ENCODE measurements around the gene TBC1D22A.

The TBC1D22A gene

DNA sequence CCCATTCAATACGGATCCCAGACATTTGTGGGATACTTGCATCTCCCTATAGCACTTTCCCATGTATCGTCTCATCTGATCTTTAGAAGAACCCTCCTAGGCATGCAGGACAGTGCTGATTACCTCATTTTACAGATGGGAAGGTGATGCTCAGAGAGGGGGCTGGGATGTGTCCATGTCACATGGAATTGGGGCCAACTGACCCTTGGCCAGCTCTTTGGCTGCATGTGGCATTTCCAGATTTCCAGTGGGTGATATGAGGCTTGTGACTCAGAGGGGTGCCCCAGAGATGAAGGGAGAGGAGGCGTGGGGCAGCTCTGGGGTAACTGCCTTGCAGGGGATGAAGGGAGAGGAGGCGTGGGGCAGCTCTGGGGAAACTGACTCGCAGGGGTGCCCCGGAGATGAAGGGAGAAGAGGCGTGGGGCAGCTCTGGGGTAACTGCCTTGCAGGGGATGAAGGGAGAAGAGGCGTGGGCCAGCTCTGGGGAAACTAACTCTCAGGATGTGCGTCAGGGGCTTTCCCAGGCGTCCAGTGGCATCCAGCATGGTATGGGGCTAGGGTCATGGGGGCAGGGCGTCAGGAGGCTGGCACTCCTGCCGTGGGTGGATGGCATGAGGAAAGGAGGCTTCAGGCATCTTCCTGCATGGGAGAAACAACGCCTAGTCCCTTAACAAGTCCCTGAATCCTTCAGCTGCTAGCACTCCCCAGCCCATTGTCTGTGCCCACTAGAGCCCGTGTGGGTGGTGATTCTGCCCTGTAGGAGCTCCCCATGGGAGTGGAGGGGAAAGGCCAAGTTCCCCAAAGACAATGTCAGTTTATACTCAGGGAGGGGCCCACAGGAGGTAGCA is 12.5 kb upstream of the TBC1D22A start:
- intact Hi-C loops (cut with DNase I), result no loop called here
- no peak for DNase-seq

DNA sequence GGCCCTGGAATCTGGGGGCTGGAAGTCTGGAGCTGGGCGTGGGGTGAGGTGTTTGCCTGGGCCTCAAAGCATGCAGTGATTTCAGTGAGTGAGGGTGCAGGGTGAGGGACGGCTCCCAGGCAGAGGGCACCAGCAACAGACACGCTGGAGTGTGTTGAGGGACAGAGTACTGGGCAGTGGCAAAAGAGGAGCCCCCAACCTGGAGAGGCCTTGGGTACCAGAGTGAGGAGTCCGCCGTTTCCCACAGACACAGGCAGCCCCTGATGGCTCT is 12.0 kb upstream of the TBC1D22A start:
- intact Hi-C loops (cut with DNase I), result no loop called here
- DNase-seq, result no peak

DNA sequence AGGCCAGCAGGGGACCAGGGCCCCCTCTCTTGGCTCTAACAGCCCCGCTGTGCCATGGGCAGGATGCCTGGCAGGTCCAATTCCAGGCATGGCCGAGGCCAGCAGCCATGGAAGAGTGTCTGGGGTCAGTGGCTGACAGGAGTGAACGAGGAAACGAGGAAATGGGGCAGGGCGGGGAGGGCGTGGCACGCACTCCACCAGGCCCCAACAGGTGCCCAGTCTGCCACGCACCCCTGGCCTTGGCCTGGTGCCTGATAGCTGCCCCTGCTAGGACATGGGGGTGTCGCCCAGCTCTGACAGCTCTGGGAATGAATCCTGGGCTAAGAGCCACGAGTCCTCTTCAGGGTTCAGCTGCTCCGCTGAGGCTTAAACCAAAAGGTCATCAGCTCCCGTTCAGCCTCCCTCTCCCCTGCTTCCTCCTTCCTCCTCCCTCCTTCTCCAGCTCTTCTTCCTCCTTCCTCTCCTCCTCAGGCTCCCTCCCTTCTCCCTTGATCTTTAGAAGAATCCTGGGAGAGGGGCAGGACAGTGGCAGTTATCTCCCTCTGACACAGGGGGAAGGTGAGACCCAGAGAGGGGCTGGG is 11.5 kb upstream of the TBC1D22A start:
- DNase-seq, result no peak
- intact Hi-C loops (cut with DNase I), result no loop called here

DNA sequence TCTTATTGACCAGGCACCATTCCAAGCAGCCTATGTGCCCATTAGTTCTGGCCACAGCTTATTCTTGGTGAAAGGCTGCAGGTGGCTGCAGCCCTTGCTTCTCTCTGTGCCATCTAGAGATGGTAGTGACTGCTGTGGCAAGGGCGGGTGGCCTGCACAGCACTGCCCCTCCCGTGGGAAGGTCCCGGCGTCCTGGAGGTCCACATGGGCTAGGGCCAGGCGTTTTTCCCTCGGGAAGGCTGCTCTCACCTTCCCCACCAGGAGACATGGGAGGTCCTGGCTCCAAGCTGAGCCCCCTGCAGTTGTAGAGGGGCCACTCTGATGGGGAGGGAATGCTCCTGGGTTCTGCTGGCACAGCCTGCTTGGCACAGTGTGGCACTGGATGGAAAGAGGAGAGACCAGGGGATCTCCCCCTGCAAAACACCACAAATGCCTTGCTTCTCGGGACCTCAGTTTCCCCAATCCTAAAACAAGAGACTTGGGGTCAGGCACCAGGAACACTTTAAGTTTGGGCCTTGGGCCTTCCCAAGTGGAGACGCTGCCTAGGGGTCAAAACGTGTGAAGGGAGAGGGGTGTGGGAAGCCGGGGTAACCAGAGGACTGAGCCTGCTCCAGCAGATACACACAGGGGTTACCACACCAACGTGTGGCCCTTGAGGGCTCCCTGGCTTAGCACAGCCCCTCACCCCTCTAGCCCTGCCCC is 10.0 kb upstream of the TBC1D22A start:
- intact Hi-C loops (cut with DNase I), result no loop called here
- DNase-seq, result no peak

DNA sequence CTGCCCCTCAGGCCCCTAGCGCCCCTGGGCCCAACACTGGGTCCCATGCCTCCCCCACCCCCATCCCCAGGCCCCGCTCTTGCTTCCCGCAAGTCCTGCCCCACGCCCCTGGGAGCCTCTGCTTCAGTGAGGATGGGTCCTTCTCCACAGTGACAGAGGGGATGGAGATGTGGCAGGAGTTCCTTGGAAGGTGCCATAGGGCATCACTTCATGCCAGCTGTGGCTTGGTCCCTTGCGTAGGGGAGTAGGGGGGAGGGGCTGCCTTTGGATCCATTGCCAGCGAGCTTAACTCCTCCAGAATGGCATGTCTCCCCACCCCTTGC is 9.5 kb upstream of the TBC1D22A start:
- intact Hi-C loops (cut with DNase I), result no loop called here
- no peak for DNase-seq

DNA sequence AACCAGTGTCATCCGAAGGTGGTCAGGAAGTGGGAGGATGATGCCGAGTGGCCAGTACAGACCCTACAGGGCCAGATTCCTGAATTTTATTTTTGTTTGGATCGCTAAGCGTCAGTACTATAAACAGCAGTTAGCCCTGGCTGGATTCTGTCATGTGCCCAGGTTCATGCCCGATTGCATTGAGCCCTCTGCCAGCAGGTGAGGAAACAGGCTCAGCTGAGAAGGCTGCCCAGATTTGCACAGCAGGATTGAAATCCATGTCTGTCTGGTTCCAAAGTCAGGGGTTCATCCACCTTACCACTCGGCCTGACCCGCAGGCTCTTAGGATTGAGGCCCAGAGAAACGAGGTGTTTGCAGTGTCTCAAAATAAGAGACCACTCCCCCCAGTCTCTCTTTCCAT is 9.1 kb upstream of the TBC1D22A start:
- no peak for DNase-seq
- intact Hi-C loops (cut with DNase I), result no loop called here

DNA sequence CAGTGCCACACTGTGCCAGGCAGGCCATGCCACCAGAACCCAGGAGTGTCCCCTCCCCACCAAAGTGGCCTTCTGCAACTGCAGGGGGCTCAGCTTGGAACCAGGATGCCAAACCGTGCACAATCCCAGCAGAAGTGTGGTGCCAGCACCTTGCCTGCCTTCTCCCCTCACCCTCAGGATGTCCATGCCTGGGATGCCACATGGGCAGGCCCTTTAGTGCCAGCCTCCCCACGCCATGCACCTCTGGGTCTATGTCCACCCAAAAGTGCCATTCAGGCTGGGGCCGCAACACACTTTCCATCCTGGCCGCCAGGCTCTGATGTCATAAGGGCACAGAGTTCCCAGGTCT is 8.7 kb upstream of the TBC1D22A start:
- intact Hi-C loops (cut with DNase I), result no loop called here
- DNase-seq, result no peak

DNA sequence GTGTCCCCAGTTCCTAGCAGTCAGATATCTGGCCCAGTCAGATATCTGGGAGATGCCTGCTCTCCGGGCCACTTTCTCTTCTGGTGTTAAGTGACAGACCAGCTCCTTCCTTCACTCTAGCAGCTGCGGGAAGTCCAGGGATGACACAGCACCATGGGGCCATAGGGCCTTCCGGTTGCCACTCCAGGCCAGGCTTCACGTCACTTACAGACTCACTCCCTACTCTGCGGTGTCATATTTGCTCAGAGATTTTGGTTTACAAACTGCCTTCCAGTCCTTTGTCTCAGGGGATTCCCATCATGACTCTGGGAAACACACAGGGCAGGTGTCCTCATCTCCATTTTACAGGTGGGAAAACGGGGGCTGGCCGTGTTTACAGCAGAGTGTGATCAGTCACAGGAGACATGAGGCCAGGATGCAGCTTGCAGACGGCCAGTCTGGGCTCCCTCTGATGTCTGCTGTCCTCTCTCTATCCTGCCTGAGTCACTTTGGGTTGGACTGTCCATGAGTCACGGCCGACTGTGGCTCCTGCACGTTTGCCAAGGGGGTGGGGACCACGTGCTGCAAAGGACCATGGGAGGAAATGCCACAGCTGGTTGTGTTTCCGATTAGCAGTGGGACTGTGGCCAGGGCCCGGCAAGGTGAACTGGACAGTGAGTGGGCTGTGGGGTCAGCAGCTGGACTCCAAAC is 8.2 kb upstream of the TBC1D22A start:
- intact Hi-C loops (cut with DNase I), result no loop called here
- peak in 3 of 42 donors; percentile 46 to 61 (median 55) for DNase-seq

DNA sequence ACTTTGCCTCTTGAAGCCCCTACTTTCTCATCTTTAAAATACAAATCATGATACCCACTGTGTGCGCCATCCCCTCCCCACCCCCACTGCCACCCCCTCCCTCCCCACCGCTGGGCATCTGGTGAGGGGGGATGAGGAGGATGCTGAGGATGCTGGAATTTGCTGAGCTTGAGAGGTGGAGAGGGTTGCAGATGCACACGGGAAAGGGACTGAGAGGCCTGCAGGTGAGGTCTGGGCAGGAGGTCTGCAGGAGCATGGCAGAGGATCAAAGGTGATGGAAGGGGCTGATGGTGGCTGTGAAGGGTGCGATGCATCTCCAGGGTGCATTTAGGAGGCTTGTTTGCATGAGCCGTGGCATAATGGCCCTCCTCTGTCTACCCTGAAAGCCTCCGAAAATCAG is 7.6 kb upstream of the TBC1D22A start:
- intact Hi-C loops (cut with DNase I), result no loop called here
- no peak for DNase-seq

DNA sequence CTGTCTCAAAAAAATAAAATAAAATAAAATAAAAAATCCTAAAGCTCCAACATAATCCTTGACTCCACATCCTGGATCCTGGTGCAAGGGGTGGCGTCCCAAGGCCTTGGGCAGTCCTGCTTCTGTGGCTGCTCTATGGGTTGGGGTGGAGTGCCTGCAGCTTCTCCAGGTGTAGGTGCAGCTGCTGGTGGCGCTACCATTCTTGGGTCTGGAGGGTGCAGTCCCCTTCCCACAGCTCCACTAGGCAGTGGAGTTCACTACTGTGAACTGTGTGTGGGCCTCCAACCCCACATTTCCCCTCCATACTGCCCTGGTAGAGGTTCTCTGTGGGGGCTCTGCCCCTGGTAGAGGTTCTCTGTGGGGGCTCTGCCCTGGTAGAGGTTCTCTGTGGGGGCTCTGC is 6.9 kb upstream of the TBC1D22A start:
- intact Hi-C loops (cut with DNase I), result no loop called here
- DNase-seq, result no peak

DNA sequence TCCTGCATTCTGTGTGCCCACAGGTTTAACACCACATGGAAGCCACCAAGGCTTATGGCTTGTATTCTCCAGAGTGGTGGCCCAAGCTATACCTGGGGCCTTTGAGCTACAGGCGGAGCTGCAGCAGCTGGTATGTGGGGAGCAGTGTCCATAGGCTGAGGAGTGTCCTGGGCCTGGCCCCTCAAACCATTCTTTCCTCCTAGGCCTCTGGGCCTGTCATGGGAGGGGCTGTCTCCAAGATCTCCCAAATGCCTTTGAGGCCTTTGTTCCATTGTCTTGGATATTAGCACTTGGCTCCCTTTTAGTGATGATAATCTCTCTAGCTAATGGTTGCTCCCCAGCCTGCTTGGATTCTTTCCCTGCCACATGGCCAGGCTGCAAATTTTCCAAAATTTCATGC is 6.4 kb upstream of the TBC1D22A start:
- intact Hi-C loops (cut with DNase I), result no loop called here
- DNase-seq, result no peak

DNA sequence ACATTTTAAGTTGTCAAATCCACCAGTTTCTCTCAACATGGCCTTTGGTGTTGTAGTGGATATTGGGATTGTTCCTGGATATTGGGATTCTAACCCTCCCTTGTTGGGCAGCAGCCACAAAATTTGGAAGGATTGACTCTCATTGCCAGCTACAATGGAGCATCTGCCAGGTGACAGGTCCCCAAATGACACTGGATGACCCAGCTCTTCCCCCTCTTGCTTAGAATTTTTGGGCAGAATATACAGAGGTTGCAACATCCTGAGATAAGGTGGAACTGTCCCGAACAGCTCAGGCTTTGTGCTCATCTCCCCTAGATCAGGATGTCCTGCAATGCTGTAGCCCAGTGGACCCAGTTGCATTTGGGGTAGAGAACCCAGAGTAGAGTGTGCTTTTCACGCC is 5.3 kb upstream of the TBC1D22A start:
- no peak for DNase-seq
- intact Hi-C loops (cut with DNase I), result no loop called here

DNA sequence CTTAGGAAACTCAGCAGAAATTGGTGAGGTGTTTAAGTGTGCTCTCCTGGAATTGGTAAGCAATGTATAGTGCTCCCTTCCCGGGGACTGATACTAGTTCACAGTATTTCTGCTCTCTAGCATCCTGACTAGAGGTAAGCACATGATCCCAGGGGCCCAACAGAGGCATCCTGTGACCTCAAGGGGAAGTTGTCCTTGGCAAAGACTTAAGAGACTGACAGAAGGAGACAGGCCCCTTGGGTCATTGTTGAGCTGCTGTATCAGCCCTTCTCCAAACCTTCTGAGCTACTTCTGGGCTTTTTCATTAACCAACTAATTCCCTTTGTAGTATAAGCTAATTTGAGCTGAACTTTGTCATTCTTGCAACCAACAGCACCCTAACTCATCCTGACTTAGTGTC is 4.3 kb upstream of the TBC1D22A start:
- no peak for DNase-seq

DNA sequence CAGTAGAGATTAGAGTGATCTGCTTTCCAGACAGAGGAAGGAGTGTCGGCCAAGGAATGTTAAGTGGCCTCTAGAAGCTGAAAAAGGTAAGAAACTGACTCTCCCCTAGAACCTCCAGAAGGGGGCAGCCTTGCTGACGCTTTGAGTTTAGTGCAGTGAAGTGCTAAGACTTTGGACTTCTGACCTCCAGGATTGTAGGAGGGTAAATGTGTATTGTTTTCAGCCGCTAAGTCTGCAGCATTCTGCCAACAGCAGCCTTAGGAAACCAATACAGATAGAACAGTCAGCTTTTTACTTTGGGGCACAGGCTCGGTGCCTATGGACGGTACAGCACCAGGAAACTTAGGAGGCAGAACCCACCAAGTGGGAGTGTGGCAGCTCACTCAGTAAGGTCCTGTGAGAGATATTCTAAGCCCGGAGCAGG is 3.6 kb upstream of the TBC1D22A start:
- DNase-seq, result peak in 32 of 42 donors; percentile 37 to 81 (median 60)
- intact Hi-C loops (cut with DNase I), result no loop called here

More for the DNA sequence above, 4.3 kb upstream of the TBC1D22A start:
- intact Hi-C loops (cut with DNase I), result no loop called here

DNA sequence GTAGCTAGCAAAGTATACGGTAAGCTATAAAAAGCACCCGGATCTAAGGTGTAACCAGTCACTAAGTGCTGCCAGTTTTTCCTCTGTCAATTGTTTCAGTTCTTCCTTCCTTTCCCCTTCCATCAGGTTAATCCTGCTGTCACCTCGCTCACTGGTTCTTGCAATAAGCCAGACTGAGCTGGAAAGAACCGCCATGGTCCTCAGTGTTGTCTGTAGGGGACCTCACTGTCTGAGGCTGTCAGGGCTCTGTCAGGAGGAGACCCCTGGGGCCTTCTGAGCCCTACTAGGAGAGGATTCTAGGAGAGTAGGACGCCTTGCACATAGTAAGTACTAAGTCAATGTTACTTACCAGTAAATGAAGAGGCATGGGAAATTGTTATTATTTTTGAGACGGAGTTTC is 1.4 kb upstream of the TBC1D22A start:
- DNase-seq, result no peak

DNA sequence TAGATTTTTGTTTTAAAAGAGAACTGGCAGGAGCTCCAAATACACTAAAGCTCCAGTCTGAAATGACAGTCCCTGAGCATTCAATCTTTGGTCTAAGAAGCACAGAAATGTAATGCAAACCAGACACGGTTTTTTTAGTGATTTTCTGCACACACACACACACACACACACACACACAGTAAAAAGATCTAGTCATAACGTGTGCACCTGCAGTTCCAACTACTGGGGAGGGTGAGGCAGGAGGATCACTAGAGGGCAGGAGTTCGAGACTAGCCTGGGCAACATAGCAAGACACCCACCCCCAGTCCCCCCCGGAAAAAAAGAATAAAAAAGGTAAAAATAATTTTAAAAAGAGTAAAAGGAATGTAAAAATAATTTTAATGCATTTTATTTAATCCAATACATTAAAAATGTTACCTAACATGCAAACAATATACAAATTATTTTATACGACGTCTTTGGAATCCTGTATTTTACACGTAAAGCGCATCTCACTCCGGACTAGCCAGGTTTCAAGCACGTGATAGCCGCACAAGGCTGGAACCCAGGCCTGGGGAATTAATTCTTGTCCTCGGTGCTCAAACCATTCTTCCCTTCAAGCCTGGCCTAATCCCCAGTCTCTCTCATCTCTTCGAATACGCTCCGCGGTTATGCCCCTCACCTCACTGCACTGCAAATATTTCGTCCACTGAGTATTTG is 762 bp upstream of the TBC1D22A start:
- intact Hi-C loops (cut with DNase I), result loop anchor here (5.0 kb wide), 1 partner anchor 81 kb away; no protein-coding TSS in a partner anchor
- no peak for DNase-seq

More for the DNA sequence above, 1.4 kb upstream of the TBC1D22A start:
- intact Hi-C loops (cut with DNase I), result loop anchor here (5.0 kb wide), 1 partner anchor 81 kb away; no protein-coding TSS in a partner anchor

DNA sequence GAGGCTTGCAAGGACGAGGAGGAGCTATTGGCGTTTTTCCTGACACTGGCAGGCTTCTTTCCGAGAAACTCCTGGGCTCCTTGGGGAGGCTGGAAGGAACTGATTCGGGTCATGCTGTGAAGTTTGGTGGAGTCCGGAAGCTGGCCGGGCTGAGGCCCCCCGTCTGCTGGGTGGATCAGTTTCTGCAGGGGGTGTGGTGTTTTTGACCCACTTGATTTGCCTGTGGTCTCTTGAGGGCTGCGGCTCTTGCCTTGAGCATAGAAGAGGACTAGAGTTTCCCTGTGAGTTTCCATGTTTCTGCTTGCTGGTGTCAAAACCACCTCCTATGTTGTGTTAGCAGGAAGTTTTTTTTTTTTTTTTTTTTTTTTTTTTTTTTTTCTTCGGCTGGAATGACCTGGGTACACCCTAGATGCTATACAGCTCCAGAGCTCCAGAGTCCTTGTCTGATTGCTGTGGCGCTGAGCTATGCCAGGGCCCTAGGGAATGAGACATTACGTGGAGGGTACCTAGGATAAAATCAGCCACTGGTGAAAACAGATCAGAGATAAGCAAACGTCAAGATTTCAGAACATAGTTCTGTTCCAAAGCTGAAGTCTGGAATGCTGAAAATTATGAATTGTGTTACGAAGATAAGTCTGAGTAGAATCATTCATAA is 728 bp downstream of the TBC1D22A start:
- DNase-seq, result peak in 3 of 42 donors; percentile 29 to 34 (median 32)
- intact Hi-C loops (cut with DNase I), result loop anchor here (5.0 kb wide), 1 partner anchor 79 kb away; no protein-coding TSS in a partner anchor

DNA sequence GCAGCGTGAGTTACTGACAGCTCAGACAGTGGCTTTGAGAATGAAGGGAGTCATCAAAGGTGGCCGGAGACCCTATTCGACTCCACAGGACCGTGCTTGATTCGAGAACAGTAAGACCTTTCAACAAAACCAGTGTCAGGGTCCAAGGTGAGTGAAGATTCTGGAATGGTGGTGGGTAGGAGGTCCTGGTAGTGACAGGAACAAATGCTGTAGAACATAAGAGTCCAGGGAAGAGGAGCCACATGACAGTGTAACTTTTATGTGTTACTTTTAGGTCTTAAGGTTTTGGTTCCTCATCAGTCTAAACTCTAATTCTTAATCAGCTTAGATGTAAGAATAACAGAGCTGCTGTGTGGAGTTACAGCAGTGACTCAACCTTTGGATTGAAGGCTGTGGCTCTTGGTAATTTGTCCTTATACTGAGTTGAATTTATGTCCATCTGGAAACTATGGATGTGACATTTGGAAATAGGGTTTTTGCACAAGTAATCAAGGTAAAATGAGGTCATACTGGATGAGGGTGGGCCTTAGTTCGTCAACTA is 1.8 kb downstream of the TBC1D22A start:
- no peak for DNase-seq
- intact Hi-C loops (cut with DNase I), result loop anchor here (5.0 kb wide), 1 partner anchor 78 kb away; no protein-coding TSS in a partner anchor

Measured in head of caudate nucleus (tissue), 42 donors.